H1 (cell line): ENCODE measurements around the gene IL17RD. TPM values are rescaled to one million over a fixed set of nuclear protein-coding genes. Genes with fewer than 3 reads are reported as not detected.

Experiments
- ASH2L ChIP-seq: fragments of 200-600, 300-600 bp; sonication (generic); IDR thresholded peaks from one replicate; pipeline ENCODE4 v1.7.1; 2017; ENCODE audit warnings: low read length
- CHD1 ChIP-seq: IDR thresholded peaks from 2 replicates; pipeline ENCODE4 v1.6.1; 2012; ENCODE audit warnings: low read depth, low read length, improper control_type of control experiment
- CHD2 ChIP-seq: IDR thresholded peaks from 2 replicates; pipeline ENCODE4 v1.6.1; 2012; ENCODE audit warnings: low read length, improper control_type of control experiment
- EP300 ChIP-seq, 2 experiments: IDR thresholded peaks; 1 replicate in 1 of 2; 2 replicates in 1 of 2; pipeline ENCODE4 v1.6.1; 2011 to 2012; ENCODE audit warnings: low read depth in 2 of 2, low read length in 2 of 2, mild to moderate bottlenecking in 2 of 2, borderline replicate concordance in 1 of 2, inconsistent platforms in 1 of 2, moderate library complexity in 1 of 2
- FOSL1 ChIP-seq: IDR thresholded peaks from 2 replicates; pipeline ENCODE4 v1.6.1; 2011; ENCODE audit warnings: mild to moderate bottlenecking, low read depth, low read length, moderate library complexity; ENCODE audit not compliant: insufficient read depth
- NANOG ChIP-seq: IDR thresholded peaks from 2 replicates; pipeline ENCODE4 v1.6.1; 2011; ENCODE audit warnings: low read length, low read depth, mild to moderate bottlenecking, inconsistent platforms; ENCODE audit not compliant: insufficient read depth, poor library complexity, severe bottlenecking
- SIRT6 ChIP-seq: IDR thresholded peaks from one replicate; pipeline ENCODE4 v1.7.1; 2012; ENCODE audit warnings: low read length, inconsistent platforms
- SIX5 ChIP-seq: IDR thresholded peaks from 2 replicates; pipeline ENCODE4 v1.6.1; 2011; ENCODE audit warnings: mild to moderate bottlenecking, low read depth, low read length
- polyA plus RNA-seq, 7 experiments: library from polyadenylated mRNA; depleted of rRNA in 3 of 7; stranded (reverse) in 5 of 7; unstranded in 2 of 7; fragments of >200 nt in 5 of 7; fragments of 200-250 nt in 2 of 7; gene quantifications; 1 replicate in 5 of 7; 2 replicates in 1 of 7; 4 replicates in 1 of 7; pipeline versions ENCODE4 v1.2.1 to v1.2.3, GENCODE V29; 2011 to 2013; ENCODE audit warnings: missing spikeins in 2 of 7, mixed read lengths in 2 of 7
- total RNA-seq: library from RNA; stranded (reverse); fragmentation: NEBNext Ultra II Directional; extraction: Animal tissue kit (Norgen Biotek cat#: 25700); gene quantifications from 2 replicates; pipeline ENCODE4 v1.2.1, GENCODE V29; 2021

IL17RD gene
- total and polyA plus RNA-seq, 2 of the 8 experiments (the other 6 are each of a cell fraction or from before 2014, with no cell fraction given), result 10.9 to 48.9 TPM

DNA sequence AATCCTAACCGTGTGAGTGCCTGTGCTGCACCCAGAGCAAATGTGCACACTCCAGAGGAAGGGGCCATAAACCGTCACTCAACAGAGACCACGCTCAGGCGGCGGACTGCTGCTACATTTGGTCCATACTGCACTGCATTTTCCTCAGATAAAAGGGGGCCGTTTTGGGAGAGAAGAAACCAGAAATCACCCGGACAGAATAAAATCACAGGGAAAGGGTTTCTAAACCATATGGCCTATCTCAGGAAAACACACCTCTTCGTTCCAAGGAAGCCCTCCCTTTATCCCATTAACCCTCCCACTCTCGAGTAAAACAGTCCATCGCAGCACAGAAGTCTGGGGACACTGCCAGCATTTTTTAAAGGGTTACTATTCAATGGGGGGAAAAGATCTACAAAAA lies 7.6 kb downstream of the IL17RD start (continued):
- TF ChIP-seq EP300 (IDR thresholded peaks at IDR 0.05; ENCODE audit: borderline replicate concordance in 1 of 2, low read depth in 2 of 2, low read length in 2 of 2), result no peak
- TF ChIP-seq NANOG, result no peak
- TF ChIP-seq CHD2, result no peak
- no peak for TF ChIP-seq SIX5
- no peak for TF ChIP-seq ASH2L
- TF ChIP-seq CHD1, result no peak
- TF ChIP-seq SIRT6, result no peak
- no peak for TF ChIP-seq FOSL1
